ENCODE results near the gene RNF220.

Gene RNF220

DNA sequence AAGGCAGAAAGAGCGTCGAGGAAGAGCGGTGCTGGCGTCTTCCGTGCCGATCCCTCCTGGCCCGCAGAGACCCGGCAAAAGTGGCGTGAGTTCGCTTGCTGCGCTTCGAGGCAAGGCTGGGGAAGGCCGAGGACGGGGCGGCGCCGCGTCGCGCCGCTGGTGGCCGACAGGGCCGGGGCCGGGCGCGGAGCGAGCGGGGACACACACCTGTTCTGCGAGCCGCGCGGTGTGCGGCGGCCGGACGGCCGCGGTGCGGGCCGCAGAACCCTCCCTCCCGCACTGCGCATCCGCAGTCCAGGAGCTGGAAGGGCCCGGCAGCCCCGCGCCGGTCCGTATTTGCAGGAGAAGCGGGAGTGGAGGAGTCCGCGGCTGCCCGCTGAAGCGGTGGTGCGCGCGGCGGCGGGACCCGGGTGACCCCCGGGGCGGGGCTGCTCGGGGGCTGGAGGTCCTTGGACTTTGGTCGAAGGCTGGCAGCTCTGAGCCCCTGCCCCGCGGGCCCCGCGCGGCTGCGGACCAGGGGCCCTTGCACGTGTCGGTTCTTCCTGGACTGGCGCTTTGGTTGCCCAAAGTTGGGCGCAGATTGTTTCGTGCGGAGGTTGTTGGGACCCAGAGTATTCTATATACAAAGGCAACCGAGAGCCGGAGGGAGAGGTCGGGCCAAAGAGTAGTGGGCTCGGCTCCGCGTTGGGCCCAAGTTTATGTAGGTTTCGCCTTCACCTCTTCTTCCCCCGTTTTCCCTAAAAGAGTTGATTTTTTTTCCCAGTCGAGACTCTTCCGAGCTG, 2.6 kb downstream of the RNF220 start:
- DNase-seq, result peak; percentile 62

DNA sequence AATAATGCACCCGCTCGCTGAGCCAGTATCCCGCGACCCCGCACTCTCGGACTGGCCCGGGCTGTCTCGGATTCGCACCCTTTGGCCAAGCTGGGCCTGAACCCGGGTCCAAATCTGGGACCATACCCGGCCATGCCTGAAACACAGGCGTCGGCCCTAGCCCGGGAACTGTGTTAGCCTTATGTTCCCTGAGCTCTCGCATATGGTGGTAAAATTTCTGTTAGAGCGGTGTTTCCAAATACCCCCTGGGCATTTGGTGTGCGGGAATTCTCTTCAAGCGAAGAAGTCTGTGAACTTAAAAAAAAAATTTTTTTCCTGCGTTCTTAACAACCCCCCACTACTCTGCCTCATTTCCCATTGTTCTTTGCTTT, 3.1 kb downstream of the RNF220 start:
- peak; percentile 55 for DNase-seq

DNA sequence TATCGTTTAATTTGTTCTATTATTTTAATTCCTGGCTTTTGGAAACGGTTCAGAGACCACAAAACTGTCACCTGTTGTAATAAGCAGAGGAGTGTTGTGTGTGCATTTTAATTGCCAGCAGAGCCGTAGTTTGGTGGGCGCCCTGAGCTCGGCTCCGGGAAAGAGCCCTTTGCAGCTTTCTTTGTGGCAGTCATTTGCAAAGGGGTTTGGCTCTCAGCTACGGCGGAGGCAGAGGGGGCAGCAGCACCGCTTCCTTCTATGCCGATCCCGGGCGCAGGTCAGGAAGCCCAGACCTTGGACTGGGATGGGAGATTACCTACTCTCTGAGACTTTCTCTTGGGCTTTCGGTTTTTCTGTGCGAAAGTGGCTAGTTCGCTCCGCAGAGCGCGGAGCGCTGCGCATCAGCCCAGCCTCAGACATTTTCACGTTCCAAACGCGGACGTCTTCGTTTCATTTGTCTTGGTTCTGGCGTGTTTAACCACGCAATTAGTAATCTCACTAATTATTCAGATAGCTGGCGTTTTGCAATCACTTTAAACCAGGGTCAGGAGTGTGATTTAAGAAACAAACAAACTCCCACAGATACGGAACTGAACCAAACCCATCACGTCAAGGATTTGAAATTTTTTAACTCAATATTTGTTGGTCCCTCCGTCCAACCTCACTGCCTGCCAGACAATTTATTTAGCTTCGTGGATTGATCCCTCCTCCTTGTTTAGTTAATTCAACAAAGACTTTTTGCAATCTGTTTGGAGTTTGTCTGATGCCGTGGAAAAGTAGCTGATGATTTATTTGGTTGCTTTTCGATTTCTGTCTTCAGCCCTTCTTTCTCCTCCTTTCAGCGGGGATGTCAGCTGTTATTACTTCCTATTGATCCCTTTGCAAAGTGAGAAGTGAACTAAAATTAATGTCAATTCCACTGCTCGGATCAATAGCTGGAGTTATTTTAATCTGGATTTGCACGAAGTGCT, 3.9 kb downstream of the RNF220 start:
- DNase-seq, result peak; percentile 63

DNA sequence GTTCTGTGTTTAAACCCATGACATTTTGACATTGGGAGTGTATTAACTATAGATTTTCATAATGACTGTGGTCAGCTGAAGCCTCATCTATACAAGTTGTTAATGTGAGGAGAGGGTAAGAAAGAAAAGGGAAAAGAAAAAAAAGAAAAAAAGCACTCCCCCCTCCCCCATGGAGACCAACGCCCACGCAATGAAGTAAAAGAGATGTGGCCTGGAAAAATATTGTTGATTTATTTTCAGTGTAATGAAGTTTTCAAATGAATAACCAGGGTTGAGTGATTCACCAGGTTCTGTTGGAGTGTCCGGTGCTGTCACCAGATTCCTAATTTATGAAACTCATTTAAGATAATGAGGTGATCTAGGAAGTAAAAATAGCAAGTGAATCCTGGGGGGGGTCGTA, 4.7 kb downstream of the RNF220 start:
- DNase-seq, result no peak

DNA sequence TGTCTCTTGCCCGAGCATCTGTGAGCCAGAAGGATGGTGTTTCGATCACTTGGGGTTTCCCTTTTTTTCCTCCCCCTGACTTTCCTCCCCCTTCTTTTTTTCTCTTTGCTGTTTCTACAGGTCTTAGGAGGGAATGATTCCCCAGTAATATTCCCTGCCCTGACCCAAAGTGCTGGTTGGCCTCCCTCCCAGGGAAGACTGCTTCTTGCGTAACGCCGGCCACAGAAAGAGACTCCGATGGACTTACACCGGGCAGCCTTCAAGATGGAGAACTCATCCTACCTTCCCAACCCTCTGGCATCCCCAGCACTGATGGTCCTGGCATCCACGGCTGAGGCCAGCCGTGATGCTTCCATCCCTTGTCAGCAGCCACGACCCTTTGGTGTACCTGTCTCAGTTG, 6.8 kb downstream of the RNF220 start:
- no peak for DNase-seq

DNA sequence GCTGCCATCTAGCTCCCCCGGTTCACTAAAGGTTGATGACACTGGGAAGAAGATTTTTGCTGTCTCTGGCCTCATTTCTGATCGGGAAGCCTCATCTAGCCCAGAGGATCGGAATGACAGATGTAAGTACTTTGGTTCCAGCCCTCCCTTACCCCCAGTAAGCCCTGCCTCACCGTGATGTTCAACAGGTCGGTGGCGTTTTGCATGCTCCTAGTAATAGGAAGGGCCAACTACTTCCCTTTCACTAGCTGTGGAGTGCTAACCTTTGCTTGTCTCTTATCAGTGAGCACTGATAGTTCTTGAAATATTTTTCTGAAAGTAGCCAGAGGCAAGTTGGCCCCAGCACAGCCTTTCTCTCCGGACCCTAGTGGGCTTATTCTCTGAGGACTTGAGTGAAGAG, 7.5 kb downstream of the RNF220 start:
- DNase-seq, result no peak

DNA sequence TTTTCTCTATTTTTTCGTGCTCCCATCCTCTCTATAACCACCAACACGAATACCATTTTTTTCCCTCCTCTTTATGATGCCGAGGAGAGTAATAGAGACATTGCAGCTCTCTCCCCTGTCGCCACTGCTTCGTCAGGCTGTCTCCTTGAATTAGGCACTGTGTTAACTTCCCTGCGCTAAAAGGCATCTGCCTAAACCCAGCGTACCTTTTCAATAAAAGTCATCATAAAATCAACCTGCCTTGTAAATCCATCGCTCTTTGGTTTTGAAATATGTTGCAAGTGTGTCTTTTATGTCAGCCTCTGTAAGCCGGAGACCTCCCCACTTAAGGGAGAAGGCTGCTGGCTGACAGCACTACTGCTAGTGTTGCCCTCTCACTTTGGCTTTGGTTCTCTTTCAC, 8.7 kb downstream of the RNF220 start:
- DNase-seq, result no peak

DNA sequence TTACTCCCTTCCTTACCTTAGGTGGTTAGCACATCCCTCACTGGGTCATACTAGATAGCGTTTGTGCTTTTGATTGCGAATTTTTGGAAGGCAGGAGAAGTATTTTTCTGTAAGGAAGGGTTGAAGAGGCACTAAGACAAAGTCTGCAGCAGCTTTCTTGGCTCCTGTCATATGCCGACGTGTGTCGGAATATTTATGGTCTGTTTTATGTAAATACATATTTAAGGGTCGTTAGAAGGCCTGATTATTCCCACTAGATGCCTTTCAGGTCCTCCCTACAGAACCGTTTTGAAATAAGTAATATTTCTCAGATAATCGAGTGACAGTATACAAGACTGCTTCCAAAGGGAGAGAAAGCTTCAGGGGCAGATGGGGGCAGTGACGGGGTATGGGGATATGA, 10.0 kb downstream of the RNF220 start:
- DNase-seq, result no peak

DNA sequence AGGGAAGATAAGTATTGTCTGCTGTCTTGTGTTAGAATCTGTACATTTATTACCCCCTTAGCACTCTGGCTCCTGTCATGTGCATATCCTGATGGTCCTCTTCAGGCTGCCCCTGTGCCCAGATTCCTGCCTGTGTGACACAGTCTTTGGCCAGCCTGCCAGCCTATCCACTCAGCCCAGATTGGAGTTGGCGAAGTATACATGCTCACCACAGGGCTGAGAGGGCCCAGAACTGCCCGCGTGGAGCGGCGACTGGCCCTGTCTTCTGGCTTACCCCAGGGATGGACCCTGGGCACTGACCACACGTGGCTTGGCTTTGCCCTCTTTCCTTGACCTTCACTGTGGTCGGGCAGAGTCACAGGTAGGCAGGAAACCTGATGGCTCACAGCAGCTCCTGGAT, 11.4 kb downstream of the RNF220 start:
- DNase-seq, result no peak

DNA sequence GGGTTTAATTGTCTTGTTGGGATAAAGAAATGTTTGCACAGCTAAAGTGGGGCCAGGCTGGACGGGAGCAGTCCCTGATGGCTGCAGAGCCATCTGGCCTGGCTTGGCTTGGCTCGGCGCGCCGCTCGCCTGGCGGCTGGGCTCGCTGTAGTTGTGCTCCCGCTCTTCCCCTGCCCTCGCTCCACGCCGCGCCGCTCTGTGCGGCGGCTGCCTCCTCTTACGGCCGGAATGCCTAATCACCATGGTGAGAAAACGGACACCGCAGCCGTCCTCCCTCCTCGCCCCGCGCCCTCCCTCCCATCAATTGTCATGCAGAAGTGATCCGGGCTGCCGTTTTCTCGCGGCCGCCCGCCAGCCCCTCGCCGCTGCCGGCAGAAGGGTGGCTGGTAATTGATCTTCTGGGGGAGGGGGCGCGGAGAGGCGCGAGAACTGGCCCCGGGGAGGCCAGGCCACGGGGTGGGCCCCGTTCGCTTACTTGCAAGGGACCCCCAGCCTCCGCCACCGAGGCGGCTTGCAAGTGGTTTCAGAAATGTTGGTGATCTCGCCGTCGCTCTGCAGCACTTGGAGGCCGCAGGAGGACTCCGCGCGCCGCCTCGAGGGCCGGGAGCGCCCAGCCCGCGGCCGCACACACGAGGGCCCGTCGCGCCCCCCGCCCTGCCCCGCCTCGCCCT, 12.4 kb downstream of the RNF220 start:
- peak; percentile 56 for DNase-seq

DNA sequence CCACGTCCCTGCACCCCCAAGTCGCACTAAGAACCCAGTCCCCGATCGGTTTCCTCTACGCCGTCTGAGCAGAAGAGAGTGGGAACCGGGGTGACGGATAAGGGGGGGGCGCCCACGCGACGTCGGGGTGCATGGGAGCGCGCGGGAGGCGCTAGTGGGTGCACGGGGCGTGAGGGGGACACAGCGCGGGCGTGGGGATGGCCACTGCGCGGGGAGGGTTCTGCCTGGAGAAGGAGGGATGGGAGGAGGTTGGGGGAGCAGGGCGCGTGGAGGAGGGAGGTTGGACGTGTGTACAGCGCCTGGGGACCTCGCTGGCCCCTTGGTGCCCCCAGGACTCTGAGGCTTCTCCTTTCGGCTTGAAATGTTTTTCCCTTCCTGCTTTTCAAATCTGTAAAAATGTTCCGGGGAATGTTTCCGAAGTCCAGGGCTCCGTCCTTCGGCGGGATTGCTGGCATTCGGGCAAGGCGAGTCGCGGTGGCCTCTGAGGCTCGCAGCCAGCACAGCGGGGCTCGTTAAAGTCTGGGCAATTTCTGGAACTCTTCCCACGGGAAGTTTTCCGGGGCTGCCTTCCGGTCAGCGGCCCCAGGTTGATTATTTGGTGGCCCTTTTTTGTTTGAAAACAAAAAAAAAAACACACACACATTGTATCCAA, 13.1 kb downstream of the RNF220 start:
- DNase-seq, result no peak

DNA sequence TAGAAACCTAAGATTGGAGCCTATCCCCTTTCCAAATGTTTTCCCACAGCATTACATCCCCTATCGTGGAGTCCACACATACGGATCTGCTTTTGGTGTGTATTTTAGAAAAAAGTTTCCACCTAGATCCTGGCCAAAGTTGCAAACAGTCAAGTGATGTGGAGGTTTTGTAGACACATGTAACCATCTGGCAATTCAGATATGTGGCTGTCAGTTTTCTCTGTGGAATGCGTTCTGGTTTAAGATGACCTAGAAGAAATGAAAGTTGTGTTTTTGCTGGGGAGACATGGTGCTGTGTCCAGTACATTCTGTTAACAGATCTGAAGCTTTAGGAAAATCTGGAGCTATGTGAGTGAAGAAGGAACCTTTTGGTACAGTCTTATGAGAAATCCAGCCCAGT, 14.8 kb downstream of the RNF220 start:
- DNase-seq, result no peak

DNA sequence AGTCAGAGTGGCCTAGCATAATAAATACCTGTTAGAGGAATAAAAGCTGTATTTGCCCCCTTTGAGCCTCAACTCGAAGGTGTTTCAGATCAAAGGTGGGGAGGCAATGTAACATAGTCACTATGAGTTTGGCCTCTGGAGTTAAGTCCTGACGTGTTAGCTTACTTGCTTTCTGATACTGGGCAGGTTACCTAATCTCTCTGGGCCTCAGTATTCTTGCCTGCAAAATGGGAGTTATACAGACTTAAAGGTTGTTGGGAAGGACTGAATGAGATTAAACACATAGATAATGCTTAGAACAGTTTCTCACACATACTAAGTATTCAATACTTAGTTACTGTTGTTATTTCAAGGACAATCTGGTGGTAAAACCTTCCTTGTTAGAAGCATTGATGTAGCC, 15.5 kb downstream of the RNF220 start:
- DNase-seq, result no peak

DNA sequence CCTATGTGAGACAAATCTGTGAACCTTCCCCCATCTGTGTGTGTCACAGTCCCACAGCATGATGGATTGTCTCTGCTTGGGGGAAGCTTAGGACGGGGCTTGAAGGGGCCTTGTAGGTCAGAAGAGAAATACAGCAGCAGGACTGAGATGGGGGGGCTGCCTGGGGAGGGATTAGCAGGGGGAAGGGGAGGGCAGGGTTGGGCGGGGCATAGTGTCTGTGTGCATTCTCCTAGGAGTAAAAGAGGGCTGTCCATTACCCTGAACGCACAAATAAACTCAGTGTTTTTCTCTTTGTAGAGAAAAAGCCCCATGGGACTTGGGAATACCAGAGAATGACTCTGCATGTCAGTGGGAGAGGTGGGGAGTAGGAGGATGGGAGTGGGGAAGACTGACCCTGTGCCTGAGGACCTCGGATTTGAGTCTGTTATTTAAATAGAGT, 16.4 kb downstream of the RNF220 start:
- DNase-seq, result no peak

DNA sequence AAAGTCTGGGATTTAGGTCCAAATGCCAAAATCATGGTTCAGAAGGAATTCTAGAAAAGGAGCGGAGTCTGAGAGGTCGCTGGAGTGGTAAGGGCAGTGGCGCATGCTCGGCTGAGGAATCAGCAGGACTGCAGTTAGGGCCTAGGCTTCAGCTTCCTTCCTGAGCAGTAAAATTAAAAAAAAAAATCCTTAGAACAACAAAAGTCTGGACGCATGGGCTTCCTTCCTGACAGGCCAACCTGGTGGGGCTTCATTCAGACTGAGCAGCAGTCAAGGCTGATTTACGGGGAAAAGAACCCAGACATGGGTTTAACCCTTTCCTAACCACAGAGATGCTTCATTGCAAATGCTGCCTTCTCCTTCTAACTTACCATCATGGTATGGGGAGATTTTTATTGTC, 17.1 kb downstream of the RNF220 start:
- no peak for DNase-seq

DNA sequence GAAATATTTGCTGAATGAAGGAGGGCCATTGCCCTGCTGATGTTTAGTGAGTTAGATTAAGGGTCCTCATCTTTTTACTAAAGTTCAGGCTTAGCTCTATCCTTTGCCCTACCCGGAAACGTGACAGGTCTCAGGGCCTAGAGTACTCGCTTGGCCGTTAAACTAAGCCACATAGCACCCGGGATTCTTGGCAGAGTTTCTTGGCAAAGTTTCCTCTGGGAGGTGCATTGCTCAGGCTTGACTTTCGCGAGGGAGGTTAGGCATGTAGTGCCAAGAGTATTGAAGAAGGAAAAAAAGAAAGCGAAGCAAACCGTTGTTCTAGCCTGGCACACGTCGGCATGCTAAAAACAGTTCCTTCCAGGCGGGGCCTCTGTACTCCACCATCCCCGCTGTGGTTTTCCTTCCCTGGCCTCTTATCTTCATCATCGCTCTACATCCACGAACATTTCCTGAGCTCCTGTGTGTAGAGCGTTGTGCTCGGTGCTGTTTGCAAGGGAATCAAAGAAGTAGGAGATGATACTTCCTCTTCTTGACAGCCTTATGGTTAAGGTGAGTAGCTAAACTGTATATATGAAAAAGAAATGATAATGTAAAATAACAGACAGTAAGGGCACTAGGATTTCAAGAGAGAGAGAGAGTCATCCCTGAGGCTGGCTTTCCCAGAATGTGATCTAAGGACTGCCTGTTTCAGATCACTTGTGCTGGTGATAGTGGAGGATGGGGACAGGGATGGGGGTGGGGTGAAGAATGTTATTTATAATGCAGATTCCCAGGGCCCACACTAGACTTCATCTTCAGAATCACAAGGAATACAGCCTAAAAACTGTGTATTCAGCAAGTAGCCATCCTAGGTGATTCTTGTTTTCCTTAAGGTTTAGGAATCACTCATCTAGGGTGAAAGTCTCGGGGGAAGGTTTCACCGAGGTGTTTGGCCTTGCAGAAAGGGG, 18.8 kb downstream of the RNF220 start:
- DNase-seq, result no peak

DNA sequence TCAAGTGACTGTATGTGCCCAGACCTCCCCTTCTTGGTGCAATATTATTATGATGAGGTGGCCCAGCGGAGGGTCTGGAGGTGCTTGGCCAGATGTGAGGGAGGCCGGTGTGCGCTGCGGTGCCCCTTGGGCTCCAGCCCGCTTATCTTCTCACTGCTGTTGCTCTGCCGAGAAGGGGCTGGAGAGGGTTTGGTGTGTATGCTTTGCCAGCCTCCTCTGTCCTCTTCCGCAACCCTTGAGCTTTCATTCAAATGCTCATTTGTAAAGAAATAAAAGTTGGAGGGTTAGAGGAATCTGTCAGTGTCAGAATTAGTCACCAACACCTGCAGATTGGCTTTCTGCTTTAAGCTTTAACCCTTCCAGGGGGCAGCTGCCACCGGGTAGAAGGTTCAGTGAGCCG, 19.7 kb downstream of the RNF220 start:
- DNase-seq, result no peak

DNA sequence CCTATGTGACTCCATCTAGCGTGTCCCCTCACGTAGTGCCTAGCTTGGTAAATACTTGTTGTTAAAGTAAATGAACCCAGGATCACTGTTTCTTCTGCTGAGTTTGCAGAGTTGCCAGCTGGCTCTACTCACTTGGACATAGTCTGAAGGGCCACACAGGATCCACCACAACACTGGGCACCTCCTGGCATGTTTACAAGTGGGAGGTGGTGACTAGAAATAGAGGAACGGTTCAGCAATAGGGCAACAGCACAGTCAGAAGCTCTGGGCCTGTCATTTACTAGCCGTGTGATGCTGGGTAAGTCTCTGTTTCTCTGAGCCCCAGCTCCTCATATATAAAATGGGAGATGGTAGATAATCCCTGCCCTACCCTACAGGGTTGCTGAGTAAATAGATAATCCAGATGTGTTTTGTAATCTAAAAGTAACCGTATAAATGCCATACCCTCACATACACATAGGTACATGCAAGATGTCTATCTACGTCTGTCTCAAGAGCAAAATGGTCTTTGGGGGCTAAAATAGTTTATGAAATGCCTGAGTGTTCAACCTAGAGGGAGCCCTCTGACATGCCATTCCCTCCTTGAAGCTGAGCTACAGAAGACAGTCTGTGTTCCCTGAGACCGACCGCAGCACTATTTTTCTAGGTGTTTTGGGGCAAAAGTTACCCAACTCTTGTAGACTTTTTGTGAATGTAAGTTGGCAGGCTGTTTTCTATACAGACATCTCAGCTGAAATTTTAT, 20.5 kb downstream of the RNF220 start:
- DNase-seq, result no peak

DNA sequence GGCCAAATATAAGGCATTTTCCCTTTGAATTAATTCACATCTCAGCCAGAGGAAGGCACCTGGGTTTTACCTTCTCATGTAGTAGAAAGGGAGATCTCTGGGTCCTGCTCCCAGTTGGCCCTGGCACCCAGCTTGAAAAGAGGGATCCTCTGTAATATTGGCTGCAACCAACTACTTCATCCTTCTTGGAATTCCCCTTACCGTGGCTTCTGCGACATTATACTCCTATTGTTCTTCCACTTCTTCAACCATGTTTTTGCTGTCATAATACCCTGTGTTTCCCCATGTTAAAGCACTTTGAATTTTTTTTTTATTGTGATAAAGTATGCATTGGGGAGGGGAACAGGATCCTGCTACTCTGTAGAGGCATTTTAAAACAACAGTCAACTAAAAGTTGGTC, 26.8 kb downstream of the RNF220 start:
- DNase-seq, result no peak

DNA sequence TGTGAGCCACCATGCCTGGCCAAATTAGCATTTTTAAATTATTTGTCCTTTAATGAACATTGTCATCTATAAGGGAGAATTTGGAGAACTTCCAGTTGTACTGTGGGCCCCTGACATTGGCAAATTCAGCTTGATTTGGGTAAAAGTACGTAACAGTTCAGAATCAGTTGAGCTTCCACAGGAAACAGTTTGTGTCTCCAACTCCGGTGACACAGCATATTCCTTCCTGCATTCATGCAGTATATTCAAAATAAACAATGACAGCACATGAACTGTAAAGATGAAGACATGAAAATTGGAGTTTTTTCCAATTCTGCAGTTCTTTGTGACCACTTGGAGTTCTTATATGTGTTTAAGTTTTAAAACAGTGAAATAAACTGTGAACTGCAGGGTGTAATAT, 28.2 kb downstream of the RNF220 start:
- no peak for DNase-seq
